ENCODE results near the gene SMAD3.

DNA sequence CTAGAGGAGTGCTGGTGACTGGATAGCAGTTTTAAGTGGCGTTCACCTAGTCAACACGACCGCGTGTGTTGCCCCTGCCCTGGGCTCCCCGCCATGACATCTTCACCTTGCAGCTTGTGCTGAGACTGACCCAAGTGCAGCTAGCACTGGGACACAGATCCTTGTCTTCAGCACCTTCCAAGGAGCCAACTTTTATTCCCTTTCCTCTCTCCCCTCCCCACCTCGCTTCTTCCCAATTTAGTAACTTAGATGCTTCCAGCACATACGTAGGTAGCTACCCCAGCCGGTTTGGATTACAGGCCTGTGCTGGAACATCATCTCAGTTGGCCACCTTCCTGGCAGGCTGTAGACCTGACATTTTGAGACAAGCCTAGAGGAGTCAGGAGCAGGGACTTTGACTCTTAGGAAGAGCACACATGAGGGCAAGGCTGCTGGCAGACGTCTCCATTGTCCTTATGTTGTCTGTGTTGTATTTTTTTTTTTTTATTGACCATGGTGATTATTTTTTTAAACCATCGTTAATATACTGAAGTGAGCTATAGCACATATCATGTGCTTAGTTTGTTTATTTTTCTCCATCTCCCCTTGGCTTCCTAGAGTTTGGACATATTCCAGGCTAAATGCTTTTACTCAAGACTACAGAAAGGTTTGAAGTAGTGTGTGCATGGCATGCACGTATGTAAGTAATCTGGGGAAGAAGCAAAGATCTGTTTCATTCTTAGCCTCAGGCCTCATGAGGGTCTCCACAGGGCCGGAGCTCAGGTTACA is 128.0 kb downstream of the SMAD3 start:
- TF ChIP-seq, protein P1, sequence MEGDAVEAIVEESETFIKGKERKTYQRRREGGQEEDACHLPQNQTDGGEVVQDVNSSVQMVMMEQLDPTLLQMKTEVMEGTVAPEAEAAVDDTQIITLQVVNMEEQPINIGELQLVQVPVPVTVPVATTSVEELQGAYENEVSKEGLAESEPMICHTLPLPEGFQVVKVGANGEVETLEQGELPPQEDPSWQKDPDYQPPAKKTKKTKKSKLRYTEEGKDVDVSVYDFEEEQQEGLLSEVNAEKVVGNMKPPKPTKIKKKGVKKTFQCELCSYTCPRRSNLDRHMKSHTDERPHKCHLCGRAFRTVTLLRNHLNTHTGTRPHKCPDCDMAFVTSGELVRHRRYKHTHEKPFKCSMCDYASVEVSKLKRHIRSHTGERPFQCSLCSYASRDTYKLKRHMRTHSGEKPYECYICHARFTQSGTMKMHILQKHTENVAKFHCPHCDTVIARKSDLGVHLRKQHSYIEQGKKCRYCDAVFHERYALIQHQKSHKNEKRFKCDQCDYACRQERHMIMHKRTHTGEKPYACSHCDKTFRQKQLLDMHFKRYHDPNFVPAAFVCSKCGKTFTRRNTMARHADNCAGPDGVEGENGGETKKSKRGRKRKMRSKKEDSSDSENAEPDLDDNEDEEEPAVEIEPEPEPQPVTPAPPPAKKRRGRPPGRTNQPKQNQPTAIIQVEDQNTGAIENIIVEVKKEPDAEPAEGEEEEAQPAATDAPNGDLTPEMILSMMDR (conservative IDR thresholded peaks at IDR 0.05; ENCODE audit: low read length) = no peak
- TF ChIP-seq EZH2phosphoT487 (IDR thresholded peaks at IDR 0.05; ENCODE audit: borderline replicate concordance, low read depth, low read length) = no peak
